GM19372 (cell line): ENCODE results near the gene SLC38A8.

Source experiments
- ATAC-seq: cut with Tn5 transposase; IDR thresholded peaks from one replicate; pipeline ENCODE4 v1.9.1; 2021; ENCODE audit warnings: mild to moderate bottlenecking, low read depth, moderate library complexity; ENCODE audit not compliant: unreplicated experiment

Gene SLC38A8

DNA sequence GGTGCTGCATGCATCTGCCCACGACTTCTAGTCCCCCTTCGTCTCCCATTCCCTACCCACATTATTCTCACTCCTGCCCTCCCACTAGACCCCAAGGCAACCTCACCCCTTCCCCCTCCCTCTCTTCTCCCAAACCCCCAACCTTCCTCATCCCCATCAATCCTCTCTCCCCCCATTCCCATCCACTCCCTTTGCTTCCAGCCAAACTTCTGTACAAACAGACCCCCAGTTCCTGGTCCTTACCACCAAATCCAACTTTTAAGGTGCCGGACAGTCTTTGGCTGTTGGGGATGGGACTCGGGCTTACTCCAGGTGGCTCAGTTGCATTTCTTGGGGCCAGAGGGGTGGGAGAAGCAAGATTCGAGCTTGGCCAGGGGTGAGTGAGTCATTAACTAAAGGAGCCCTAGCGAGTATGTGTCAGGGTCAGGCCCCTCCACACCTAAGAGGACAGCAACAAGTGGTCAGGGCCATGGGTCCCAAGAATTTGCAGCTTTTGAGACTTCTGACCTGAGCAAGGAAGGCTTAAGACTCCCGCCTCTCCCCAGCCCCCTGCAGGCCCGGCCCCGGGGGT is at the start of gene SLC38A8:
Gene SLC38A8, minus strand, starts transcription at position 488 of the 571 bp plus-strand sequence. CDS start 638 bp downstream, outside the sequence.
- ATAC-seq, result no peak

DNA sequence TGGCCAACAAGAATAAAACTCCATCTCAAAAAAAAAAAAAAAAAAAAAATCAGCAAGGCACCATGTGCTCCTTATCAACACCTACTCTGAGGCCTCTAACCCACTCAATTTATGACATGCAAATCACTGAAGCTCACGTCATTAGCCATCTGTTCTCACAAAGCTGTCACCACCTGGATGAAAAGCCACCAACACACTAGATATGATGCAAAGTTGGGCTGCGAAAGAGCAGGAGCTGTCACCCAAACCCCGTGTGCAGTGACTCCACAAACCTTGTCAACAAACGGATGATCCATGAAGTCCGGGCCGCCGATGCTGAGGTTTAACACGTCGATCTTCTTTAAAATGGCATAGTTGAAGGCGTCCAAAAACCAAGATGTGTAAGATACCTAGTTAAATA is 48.9 kb upstream of the SLC38A8 start:
- ATAC-seq, result no peak

GRCh38 chr16:84090211-84090610 is 47.6 kb upstream of the SLC38A8 start:
- no peak for ATAC-seq

GRCh38 chr16:84088695-84089395 is 46.2 kb upstream of the SLC38A8 start:
- peak; percentile 76 for ATAC-seq

- ATAC-seq, result no peak
These were observed 45.0 kb upstream of the SLC38A8 start for GRCh38 chr16:84087466-84088151.

DNA sequence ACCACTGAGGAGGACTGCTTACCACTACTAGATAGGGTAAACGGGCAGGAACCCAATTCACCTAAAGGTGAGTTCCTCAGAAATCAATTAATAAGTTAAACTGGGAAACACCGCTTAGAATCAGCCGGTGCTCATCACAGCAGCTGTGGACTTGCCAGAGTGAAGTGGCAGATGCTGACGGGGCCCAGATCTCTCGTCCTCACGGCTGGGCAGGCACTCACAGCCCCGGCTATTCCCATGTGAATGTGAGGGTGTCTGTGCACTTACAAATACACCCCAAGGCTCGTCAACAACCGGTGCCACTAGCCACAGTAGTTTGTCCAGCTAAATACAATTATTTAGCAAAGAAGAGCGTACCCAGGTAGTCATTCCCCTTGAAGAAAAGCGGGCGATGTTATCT is 44.4 kb upstream of the SLC38A8 start:
- no peak for ATAC-seq

- ATAC-seq, result no peak
These were observed 43.7 kb upstream of the SLC38A8 start for GRCh38 chr16:84086341-84086740.

DNA sequence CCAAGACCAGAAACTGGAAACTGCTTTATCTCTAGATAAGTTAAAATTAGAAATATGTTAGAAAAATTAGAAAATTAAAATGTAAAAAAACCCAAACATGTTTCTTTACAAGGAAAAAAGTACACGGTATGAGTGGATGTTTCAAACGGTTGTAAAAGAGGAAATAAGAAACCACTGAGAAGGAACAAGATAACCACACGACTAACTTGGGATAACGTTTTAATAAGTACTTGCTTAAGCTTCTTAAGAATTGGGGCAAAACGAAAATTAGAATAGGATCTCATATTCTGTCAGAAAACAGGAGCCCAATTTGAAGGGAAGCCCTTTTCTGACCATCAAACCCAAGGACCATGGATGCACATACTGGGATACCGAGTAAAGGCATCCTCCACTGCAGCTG is 43.2 kb upstream of the SLC38A8 start:
- ATAC-seq, result no peak

DNA sequence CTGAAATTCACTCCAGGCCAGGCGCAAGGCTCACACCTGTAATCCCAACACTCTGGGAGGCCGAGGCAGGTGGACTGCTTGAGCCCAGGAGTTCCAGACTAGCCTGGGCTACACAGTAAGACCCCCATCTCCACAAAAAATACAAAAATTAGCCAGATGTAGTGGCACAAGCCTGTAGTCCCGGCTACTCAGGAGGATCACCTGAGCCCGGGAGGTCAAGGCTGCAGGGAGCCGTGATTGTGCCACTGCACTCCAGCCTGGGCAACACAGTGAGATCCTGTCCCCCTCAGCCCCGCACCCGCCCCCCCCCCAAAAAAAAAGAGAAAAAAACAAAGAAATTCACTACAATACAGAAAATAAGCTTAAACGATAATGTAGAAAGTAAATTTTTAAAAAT is 42.7 kb upstream of the SLC38A8 start:
- ATAC-seq, result no peak

- ATAC-seq, result peak; percentile 45
These were observed 42.1 kb upstream of the SLC38A8 start for GRCh38 chr16:84084570-84085270.

GRCh38 chr16:84082835-84083569 is 40.4 kb upstream of the SLC38A8 start:
- no peak for ATAC-seq

- no peak for ATAC-seq
These were observed 39.5 kb upstream of the SLC38A8 start for GRCh38 chr16:84082110-84082509.

DNA sequence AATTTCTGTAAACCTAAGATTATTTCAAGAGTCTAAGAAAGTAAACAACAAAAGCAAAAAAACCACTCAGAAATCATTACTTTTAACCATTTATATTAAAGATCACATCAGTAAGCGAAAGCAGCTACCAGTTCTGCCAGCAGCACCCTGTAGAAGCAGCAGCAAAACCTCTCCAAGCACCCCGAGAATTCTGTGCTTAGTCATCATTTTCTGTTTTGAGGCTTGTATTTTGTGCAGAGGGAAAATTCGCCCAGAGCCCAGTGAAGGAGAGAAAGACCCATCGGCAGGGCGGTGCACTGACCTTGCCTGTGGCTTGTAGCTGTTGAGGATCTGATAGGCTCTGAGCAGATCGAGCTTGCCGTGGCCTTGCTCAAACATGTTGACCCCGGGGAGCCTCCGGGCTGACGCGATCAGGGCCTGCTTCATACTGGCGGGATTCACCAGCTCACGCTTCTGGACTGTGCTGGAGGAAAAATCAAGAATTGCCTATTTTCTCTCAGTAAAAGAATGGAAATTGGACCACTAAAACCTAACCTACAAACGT is 38.9 kb upstream of the SLC38A8 start:
- ATAC-seq, result no peak

GRCh38 chr16:84080813-84081212 is 38.2 kb upstream of the SLC38A8 start:
- ATAC-seq, result no peak

DNA sequence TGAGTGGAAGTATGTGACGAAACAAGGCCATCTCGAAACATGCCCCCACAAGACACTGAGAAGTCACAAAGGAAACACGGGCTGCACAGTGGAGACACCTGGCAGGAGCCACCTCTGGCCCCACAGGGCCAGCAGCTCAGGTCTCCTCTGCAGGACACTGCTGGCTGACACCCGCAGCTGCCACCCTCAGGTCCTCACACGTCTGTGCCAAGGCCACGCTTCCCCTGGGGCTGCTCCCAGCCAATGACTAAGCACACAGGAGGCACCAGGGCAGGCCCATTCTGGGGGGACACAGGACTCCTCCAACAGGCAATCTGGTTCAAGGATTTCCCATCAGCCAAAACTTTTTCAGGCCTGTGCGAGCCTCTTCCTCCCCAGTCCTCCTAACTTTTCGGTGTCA is 37.8 kb upstream of the SLC38A8 start:
- ATAC-seq, result no peak

GRCh38 chr16:84079664-84080063 is 37.1 kb upstream of the SLC38A8 start:
- ATAC-seq, result no peak

DNA sequence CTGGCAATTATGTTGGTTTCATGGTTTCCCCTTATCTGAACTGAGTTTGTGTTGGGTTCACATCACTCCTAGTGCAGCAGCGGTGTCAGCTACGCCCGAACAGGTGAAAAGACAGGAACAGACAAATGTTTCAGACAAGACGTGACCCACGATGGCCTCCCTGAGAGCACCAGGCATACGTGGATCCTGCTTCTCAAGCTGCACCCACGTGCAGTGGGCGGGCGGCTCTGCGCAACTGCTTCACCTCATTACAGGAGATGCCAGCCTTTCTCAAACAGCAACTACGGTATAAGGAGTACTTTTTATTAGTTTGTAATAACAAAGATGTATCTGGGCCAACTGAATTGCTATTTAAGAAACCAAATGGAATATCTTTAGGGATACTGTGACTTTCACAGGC is 32.8 kb upstream of the SLC38A8 start:
- ATAC-seq, result no peak

- no peak for ATAC-seq
These were observed 32.1 kb upstream of the SLC38A8 start for GRCh38 chr16:84074721-84075120.

DNA sequence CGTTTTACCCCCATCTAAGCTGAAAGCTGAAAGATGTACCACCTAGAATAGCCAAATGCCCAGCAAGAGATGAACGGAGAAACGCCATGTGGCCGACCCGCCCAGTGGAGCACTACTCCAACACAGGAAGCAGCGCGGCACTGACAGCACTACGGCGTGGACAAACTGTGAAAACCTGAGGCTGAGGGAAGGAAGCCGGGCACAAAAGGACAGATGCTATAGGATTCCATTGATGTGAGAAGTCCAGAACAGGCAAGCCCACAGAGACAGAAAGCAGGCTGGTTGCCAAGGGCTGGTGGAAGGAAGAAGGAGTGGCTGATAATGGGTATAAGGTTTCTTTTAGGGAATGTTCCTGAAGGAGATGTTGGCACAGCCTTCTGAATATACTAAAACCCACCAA is 29.4 kb upstream of the SLC38A8 start:
- ATAC-seq, result no peak

GRCh38 chr16:84071121-84071520 is 28.5 kb upstream of the SLC38A8 start:
- no peak for ATAC-seq
